ENCODE measurements around the gene MOGAT3. TPM values are rescaled to one million over a fixed set of nuclear protein-coding genes. Genes with fewer than 3 reads are reported as not detected.
A peak's percentile ranks its signal among the peaks of the same experiment; 100 is the strongest.

Gene MOGAT3
- total RNA-seq, 1 donor from 2014 or later, result 3.9 TPM

- no peak for DNase-seq (ENCODE audit: low spot score)
Observed at GRCh38 chr7:101234636-101235035, 33.8 kb upstream of the MOGAT3 start.

- DNase-seq (ENCODE audit: low spot score), result no peak
Observed at GRCh38 chr7:101233907-101234547, 33.2 kb upstream of the MOGAT3 start.

GRCh38 chr7:101232141-101232850 lies 31.5 kb upstream of the MOGAT3 start:
- peak; percentile 26 for DNase-seq (ENCODE audit: low spot score)

GRCh38 chr7:101231644-101232043 lies 30.8 kb upstream of the MOGAT3 start:
- no peak for DNase-seq (ENCODE audit: low spot score)

- DNase-seq (ENCODE audit: low spot score), result peak; percentile 89
Observed at GRCh38 chr7:101226721-101227120, 25.9 kb upstream of the MOGAT3 start.

GRCh38 chr7:101225650-101226049 lies 24.8 kb upstream of the MOGAT3 start:
- DNase-seq (ENCODE audit: low spot score), result no peak

GRCh38 chr7:101223528-101223927 lies 22.7 kb upstream of the MOGAT3 start:
- DNase-seq (ENCODE audit: low spot score), result no peak

GRCh38 chr7:101222275-101222830 lies 21.5 kb upstream of the MOGAT3 start:
- no peak for DNase-seq (ENCODE audit: low spot score)

GRCh38 chr7:101220295-101220694 lies 19.5 kb upstream of the MOGAT3 start:
- no peak for DNase-seq (ENCODE audit: low spot score)

GRCh38 chr7:101218236-101219125 lies 17.6 kb upstream of the MOGAT3 start:
- no peak for DNase-seq (ENCODE audit: low spot score)

GRCh38 chr7:101217388-101218235 lies 16.8 kb upstream of the MOGAT3 start, which contains the start of the genes PLOD3 and ZNHIT1:
PLOD3 (minus strand) TSS chr7:101217581; CDS start chr7:101217274, 307 bp downstream.
ZNHIT1 (plus strand) TSS chr7:101218165; CDS start chr7:101218196, 31 bp downstream.
- peak; percentile 99 for DNase-seq (ENCODE audit: low spot score)

GRCh38 chr7:101216860-101217387 lies 16.1 kb upstream of the MOGAT3 start:
- DNase-seq (ENCODE audit: low spot score), result peak; percentile 29

- DNase-seq (ENCODE audit: low spot score), result no peak
Observed at GRCh38 chr7:101216001-101216859, 15.4 kb upstream of the MOGAT3 start.

- no peak for DNase-seq (ENCODE audit: low spot score)
Observed at GRCh38 chr7:101212014-101212413, 11.2 kb upstream of the MOGAT3 start.

- no peak for DNase-seq (ENCODE audit: low spot score)
Observed at GRCh38 chr7:101211501-101211900, 10.7 kb upstream of the MOGAT3 start.

- no peak for DNase-seq (ENCODE audit: low spot score)
Observed at GRCh38 chr7:101210143-101210542, 9.3 kb upstream of the MOGAT3 start.

GRCh38 chr7:101208794-101209193 lies 8.0 kb upstream of the MOGAT3 start:
- no peak for DNase-seq (ENCODE audit: low spot score)

GRCh38 chr7:101207459-101207858 lies 6.6 kb upstream of the MOGAT3 start:
- DNase-seq (ENCODE audit: low spot score), result no peak

GRCh38 chr7:101206665-101207042 lies 5.8 kb upstream of the MOGAT3 start:
- DNase-seq (ENCODE audit: low spot score), result no peak

Measured in umbilical cord (tissue), 2 donors.